HG02870 (cell line): ENCODE results near the gene ANKS1A.

ENCODE experiments used
- ATAC-seq: cut with Tn5 transposase; IDR thresholded peaks from one replicate; pipeline ENCODE4 v1.9.1; 2021; ENCODE audit warnings: mild to moderate bottlenecking, moderate library complexity; ENCODE audit not compliant: unreplicated experiment

The ANKS1A gene

DNA sequence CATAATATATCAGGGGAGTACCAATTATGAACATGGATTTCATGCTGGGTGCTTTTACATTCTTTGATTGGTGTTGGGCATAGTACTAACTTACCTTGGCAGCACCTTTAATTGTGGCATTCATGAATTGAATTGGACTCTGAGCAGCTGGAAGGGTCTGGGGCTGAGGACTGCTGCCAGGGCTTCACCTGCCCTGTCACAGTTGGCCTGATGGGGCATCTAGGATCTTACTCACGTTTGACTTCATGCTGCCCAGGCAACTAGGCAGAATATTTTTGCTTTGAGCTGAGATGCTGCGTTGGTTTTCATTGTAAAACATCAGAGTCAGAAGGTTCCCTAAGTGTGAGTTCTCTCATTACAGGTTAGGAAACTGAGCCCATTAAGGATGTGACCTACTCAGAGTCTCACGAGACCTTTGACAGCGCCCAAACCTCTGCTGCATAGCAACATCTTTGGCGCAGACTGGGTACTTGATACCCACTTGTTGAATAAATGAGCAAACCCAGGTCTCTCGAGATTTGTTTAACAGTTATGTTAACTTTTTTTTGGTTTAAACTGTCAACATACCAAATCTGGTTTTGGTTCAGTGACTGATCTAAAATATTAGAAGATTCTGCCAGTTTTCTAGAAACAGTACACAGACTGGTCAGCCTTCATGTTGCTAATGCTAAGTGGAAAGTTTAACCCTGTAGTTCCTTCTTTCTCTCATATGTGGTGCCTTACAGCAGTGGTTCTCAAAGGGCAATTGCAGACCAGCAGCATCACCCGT is 147.2 kb downstream of the ANKS1A start:
- no peak for ATAC-seq

- no peak for ATAC-seq
Observed at GRCh38 chr6:35036828-35037663, 148.0 kb downstream of the ANKS1A start.

DNA sequence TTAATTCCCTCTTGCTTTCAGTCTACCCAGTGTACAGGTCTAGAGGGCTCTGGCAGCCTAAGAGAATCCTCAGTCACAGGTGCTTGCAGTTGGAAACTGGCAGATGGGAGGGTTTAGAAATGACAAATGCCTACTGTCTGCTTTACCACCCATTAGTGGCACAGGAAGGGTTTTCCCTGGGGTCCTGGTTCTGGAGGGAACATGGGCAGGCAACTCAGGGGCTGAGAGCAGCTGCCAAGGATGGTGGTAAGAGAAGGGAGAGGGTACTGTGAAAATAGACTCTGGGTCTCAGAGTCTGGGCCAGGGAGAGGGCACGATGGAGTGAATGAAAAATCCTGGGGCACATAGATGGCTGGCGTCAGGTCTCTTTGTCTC is 148.6 kb downstream of the ANKS1A start:
- ATAC-seq = no peak

GRCh38 chr6:35038076-35038475 is 149.0 kb downstream of the ANKS1A start:
- no peak for ATAC-seq

DNA sequence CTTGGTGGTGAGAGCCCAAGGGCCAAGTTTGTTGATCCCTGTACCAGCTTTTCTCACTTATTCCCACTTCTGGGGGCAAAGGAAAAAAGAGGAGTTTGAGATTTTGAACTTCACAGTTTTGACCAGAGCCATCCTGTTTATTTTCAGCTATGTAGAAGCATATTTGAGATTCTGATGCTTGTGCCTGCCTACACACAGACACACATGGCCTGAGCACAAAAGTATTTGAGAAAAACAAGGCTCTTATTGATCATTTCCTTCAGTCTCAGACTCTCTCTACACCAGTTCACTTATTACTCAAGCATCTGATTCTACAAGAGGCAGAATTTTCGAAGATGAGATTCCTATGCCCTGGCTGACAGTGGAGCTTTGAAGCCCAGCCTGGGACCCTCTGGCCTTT is 151.3 kb downstream of the ANKS1A start:
- no peak for ATAC-seq

GRCh38 chr6:35041086-35041861 is 152.2 kb downstream of the ANKS1A start:
- no peak for ATAC-seq

- no peak for ATAC-seq
Observed at GRCh38 chr6:35042031-35042815, 153.2 kb downstream of the ANKS1A start.

DNA sequence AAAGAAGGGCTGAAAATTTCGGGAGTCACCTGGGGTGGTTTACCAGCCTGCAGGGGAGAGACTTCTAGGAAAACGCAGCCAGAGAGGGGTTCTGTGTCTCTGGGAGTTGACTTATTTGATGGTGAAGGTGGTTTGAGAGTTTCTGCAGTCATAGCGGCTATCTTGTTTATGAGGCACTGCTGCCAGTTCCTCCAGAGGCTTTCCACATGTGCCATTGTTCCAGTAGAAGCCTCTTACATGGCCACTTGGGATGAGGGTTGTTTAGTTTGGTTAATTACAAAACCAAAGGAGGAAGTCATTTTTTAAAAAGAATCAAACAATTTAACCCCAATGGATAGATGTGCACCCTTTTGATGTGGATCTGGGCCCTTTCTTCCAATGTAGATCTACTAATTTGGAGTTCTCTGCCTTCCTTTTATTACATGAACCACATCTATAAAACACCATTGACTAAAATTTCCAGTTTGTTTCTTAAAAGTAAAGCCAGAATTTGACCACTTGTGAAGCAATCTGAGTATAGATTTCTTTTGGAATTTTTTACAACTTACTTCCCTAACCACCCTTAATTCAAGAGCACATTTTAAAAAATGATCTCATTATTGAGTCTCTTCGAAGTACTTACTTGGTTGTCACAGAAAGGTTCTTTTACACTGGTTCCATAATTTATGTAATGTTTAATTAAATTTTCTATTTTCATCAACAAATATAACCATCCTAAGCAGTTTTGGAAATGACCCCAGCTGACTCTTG is 154.5 kb downstream of the ANKS1A start:
- ATAC-seq = no peak

DNA sequence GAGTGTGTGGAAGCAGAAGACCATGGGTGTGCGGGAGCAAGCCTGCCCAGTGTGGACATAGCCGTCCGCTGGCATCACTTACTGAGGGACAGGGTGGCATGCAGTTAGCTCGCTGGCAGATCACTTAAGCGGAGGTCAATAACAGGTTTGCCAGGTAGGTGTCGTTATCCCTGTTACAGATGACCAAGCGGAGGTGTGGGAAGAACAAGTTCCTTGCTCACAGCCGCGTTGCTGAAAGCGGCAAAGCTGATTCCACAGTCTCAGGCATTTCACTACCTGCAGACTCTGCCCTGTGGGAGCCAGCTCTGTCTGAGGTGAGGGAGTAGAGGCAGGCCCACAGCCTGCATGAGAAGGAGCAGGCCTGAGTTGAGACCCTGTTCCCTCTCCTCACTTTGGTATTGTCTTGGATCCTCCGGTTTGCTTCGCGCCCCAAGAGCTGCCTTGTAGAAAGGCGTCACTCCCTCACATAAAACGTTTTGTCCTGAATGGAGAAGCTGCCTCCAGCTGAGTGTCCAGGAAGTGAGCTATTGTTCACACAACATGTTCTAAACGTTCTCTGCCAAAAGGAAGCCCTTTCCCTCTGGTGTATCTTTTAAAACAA is 155.2 kb downstream of the ANKS1A start:
- no peak for ATAC-seq

DNA sequence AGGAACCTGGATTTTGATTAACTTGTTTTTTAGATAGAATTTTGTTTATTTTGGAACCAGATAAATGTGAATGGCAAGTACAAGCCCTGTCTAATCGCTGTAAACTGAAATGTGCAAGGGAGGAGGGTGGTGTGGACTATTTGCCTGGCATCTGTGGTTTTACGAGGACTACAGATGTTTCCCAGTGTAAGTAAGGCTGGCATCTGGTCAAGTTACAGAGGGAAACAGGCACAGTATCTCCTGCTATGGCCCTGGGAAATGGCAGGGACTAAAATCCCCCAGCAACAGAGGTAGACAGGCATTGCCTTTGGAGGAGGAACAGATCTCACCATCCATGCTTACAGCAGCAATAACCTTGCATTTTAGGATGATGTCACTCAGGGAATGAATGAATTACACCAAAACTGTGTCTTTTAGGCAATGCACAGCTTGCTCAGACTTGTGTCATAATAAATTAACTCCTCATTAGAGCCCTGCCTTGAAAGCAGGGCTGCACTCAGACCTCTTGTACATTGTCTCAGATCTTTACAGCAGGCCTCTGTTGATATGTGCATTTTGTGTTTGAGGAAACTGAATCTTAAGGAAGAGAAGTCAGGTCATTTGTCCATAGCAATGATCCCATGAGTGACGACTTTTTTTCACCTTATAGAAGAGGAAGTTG is 155.8 kb downstream of the ANKS1A start:
- no peak for ATAC-seq

- ATAC-seq = no peak
Observed at GRCh38 chr6:35046103-35046502, 157.0 kb downstream of the ANKS1A start.

DNA sequence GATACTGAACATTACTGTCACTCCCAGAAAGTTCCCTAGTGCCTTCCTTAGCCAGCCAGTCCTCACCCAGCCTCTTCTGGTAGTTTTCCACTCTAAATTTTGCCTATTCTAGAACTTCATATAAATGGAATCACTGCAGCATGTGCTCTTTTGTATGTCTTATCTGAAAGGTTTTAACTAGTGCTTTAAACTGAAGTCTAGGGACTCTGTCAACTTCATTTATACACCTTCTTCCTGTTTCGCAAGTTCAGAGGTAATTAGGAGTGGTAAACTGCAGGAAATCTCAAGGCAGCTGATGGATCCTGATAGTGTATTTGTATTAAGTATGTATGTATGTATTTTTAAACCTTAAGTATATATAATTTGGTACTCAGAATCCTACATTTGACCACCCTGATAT is 157.8 kb downstream of the ANKS1A start:
- no peak for ATAC-seq

DNA sequence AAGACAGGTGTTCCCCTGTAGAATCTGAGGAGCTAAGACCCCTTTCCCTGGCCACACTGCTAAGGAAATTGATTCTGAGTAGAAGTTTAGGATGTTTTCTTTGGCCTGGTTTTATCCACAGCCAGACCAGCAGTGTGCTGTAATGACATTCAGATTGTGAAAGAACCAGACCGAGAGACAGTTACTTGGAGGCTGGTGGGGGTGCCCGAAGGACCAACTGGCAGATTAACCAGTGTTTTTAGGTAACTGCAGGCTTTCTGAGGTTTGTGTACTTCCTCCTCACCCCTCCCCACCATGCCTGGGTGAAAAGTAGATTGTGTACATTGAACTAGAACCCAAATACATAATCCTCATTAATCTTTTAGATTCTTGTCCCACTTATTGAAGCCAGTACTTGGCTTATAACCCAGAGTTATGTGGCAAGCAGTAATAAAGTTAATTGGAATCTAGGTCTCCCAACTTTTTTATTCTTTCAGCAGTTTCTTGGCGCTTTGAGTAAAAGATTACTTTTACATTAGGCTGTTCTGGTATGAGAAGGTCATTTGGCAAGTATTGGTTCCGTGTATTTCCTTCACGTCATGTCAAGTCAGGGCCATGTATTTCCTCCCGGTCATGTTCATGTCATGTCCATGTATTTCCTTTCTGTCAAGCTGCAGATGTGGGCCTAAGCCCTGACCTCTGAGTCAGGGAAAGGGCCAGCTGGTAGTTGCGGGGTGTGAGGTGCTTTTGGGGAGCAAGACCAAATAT is 158.4 kb downstream of the ANKS1A start:
- ATAC-seq = no peak

DNA sequence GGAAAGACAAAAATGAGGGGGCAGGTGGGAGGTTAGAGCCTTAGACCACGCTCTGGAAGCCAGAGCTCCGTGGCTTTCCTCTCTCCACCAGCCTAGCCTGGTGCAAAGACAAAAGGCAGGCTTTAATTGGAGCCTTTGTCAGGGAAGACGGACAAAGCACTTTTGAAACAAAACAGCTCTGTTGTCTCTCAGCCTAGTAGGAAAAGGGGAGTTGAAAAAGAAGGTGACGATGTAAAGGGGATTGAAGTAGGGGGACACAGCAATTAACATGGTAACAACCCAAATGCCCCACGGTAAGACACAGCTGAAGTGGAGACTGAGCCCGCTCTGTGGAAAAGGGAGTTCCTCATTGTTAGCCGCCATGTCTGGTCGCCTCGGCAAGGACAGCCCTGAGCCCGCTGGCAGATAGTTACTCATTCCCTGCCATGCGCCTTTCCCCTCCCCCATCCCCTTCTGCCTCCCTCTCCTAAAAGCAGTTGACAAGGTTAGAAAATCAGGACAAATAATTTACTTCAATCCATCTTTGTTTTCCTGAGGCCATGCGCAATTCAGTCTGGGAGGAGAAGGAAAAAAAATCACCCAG is 159.1 kb downstream of the ANKS1A start:
- no peak for ATAC-seq

DNA sequence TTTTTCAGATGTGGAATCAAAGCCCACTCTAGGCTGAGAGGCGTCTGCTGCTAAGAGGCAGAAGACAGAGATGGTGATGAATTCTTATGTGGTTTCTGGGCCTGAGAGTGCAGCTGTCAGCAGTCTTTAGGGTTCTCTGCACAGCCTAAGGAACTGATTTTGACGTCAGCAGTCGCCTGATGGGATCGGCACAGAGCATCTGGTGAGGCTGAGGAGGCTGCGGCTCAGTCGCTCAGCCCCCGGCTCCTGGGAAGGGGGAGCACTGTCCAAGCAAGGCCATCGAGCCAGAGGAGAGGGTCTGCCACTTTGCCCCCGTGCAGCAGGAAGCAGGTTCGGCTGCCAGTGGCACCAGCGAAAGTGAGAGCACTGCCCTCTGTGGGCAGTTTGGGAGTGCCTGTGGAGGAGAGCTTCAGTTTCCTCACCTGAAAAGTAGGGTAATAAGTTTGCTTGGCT is 159.6 kb downstream of the ANKS1A start:
- no peak for ATAC-seq

GRCh38 chr6:35049156-35049735 is 160.2 kb downstream of the ANKS1A start:
- no peak for ATAC-seq

GRCh38 chr6:35049900-35050756 is 161.1 kb downstream of the ANKS1A start:
- no peak for ATAC-seq
